OCI-LY1 (cell line): ENCODE results near the gene FLYWCH1.

Source experiments
- H2AFZ ChIP-seq: fragments of 200-600 bp; sonication (generic), shearing (Covaris generic); 2 replicates; pipeline ENCODE4 v1.6.0; 2014; ENCODE audit warnings: antibody characterized with exemption, mild to moderate bottlenecking, low read length
- H3F3A ChIP-seq: fragments of 200-600 bp; sonication (generic), shearing (Covaris generic); 2 replicates; pipeline ENCODE4 v1.6.0; 2014; ENCODE audit warnings: mild to moderate bottlenecking, antibody characterized with exemption, low read length, moderate library complexity; ENCODE audit not compliant: insufficient read depth
- H3K27ac ChIP-seq: fragments of 200-600 bp; sonication (generic); 2 replicates; pipeline ENCODE4 v1.5.1; 2014; ENCODE audit warnings: low read length, mixed run types, mild to moderate bottlenecking, low read depth; ENCODE audit not compliant: poor library complexity, severe bottlenecking
- H3K27me3 ChIP-seq: fragments of 200-600 bp; sonication (generic); 2 replicates; pipeline ENCODE4 v1.6.0; 2014; ENCODE audit warnings: antibody characterized with exemption, mild to moderate bottlenecking, low read length, moderate library complexity; ENCODE audit not compliant: insufficient read depth
- H3K36me3 ChIP-seq: fragments of 200-600 bp; sonication (generic); 2 replicates; pipeline ENCODE4 v1.6.1; 2014; ENCODE audit warnings: mild to moderate bottlenecking, antibody characterized with exemption, low read length, moderate library complexity, mixed read lengths; ENCODE audit not compliant: insufficient read depth
- H3K4me1 ChIP-seq: fragments of 200-600 bp; sonication (generic); 2 replicates; pipeline ENCODE4 v1.5.1; 2014; ENCODE audit warnings: mild to moderate bottlenecking, low read length, moderate library complexity; ENCODE audit not compliant: insufficient read depth, severe bottlenecking
- H3K4me2 ChIP-seq: fragments of 200-600 bp; sonication (generic), shearing (Covaris generic); 2 replicates; pipeline ENCODE4 v1.6.1; 2014; ENCODE audit warnings: low read length
- H3K4me3 ChIP-seq: fragments of 200-600 bp; sonication (generic); 2 replicates; pipeline ENCODE4 v1.5.1; 2014; ENCODE audit warnings: low read length, low read depth, mild to moderate bottlenecking, mixed read lengths; ENCODE audit not compliant: poor library complexity, severe bottlenecking
- H3K79me2 ChIP-seq: fragments of 200-600 bp; shearing (Covaris generic); 2 replicates; pipeline ENCODE4 v1.6.1; 2016; ENCODE audit warnings: mixed run types, low read length, mixed read lengths; ENCODE audit not compliant: insufficient read depth
- H3K9ac ChIP-seq: fragments of 200-600 bp; sonication (generic), shearing (Covaris generic); 2 replicates; pipeline ENCODE4 v1.6.1; 2014; ENCODE audit warnings: mild to moderate bottlenecking, low read length, mixed read lengths
- H3K9me2 ChIP-seq: fragments of 200-600 bp; sonication (generic), shearing (Covaris generic); 2 replicates; pipeline ENCODE4 v1.6.1; 2014; ENCODE audit warnings: low read depth, mild to moderate bottlenecking, low read length, mixed read lengths
- H3K9me3 ChIP-seq: fragments of 200-600 bp; shearing (Covaris generic); 2 replicates; pipeline ENCODE4 v1.6.1; 2014; ENCODE audit warnings: low read length, mixed read lengths
- H4K20me1 ChIP-seq: fragments of 200-600 bp; sonication (generic), shearing (Covaris generic); 2 replicates; pipeline ENCODE4 v1.6.0; 2016; ENCODE audit warnings: mild to moderate bottlenecking, low read length; ENCODE audit not compliant: insufficient read depth
- CTCF ChIP-seq: fragments of 200-600 bp; sonication (generic), shearing (Covaris generic); IDR thresholded peaks from 2 replicates; pipeline ENCODE4 v1.5.1; 2017; ENCODE audit warnings: mild to moderate bottlenecking, antibody characterized with exemption, low read length, moderate library complexity, mixed read lengths
- EZH2 ChIP-seq: fragments of 200-600 bp; sonication (generic), shearing (Covaris generic); IDR thresholded peaks from 2 replicates; pipeline ENCODE4 v1.8.0; 2017; ENCODE audit warnings: borderline replicate concordance, mixed run types, mild to moderate bottlenecking, antibody characterized with exemption, low read length, moderate library complexity, mixed read lengths

The FLYWCH1 gene

GRCh38 chr16:2896480-2897010 lies 15.2 kb upstream of the FLYWCH1 start:
- Histone ChIP-seq H3K9me2 (no peaks in the 10 kb centered on the region), H4K20me1 (no peaks in the 10 kb centered on the region), H3F3A (no peaks in the 10 kb centered on the region), H3K4me2 (no peak overlapping the region), H2AFZ (no peak overlapping the region), H3K27me3 (no peaks in the 10 kb centered on the region), H3K9me3 (no peaks in the 10 kb centered on the region), H3K4me3 (no peak overlapping the region), H3K4me1 (no peaks in the 10 kb centered on the region), H3K9ac (no peak overlapping the region), H3K27ac (no peak overlapping the region), H3K36me3 (no peaks in the 10 kb centered on the region), H3K79me2 (no peaks in the 10 kb centered on the region)
- TF ChIP-seq CTCF (no peak), EZH2 (no peak)

DNA sequence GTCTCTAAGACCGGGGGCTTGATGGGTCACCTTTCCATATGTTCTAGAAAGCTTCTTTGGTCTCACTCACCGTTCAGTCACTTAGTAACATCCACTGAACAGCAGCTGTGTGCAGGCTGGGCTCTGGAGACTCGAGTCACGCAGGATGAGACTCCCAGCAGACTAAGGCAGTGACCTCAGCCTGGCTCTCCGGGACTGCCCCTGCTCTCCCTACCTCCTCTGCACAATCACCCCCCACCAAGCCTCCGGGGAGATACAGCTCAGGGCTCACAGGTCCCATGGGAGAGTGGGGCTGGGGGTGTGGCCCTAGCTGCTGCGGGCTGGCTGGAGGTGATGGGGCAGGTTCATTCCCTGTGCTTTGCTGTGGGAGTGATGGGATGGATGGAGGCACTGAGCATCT lies 14.6 kb upstream of the FLYWCH1 start:
- Histone ChIP-seq H2AFZ (no peak overlapping the region), H3K9me3 (no peaks in the 10 kb centered on the region), H3K36me3 (no peaks in the 10 kb centered on the region), H3K4me1 (no peaks in the 10 kb centered on the region), H4K20me1 (no peaks in the 10 kb centered on the region), H3K27me3 (no peaks in the 10 kb centered on the region), H3K9ac (no peak overlapping the region), H3K4me2 (no peak overlapping the region), H3F3A (no peaks in the 10 kb centered on the region), H3K9me2 (no peaks in the 10 kb centered on the region), H3K4me3 (no peak overlapping the region), H3K79me2 (no peaks in the 10 kb centered on the region), H3K27ac (no peak overlapping the region)
- no peak for TF ChIP-seq EZH2
- TF ChIP-seq CTCF = no peak

DNA sequence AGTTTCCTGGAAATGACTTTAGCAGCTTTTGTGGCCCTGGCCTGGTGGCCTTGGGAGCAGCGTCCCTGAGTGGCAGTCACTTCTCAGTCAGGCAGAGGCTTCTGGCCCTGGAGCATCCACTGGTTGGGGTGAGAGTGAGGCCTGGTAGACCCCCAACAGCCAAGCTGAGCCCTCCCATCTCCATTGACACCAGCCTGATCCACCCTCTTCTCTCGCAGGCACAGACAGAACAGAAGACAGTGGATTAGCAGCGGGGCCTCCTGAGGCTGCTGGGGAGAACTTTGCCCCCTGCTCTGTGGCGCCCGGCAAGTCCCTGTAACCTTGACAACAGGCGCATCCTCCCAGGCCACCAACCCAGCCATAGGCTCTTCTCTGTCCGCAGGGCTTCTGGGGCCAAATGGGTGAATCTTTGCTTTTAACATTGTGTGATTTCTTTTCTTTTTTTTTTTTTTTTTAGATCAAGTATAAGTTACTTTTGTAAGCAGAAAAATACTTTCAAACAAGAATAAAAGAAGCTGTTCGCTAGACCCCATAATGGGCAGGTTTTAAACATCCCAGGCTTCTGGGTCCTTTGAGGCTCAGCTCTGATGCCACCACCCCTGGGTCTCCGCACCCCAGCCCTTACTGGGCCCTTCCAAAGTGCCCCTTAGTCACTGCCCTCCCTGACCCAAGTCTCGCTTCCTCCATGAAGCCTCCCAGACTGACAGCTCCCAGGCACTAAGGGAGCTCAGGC lies 12.7 kb upstream of the FLYWCH1 start:
- Histone ChIP-seq H3K36me3 (no peaks in the 10 kb centered on the region), H3K4me1 (peaks cover 4% of the 10 kb centered on the region), H2AFZ (no peak overlapping the region), H3K4me2 (no peak overlapping the region), H3K9me2 (no peaks in the 10 kb centered on the region), H3K9ac (no peak overlapping the region), H3K4me3 (no peak overlapping the region), H3F3A (no peaks in the 10 kb centered on the region), H3K9me3 (no peaks in the 10 kb centered on the region), H3K79me2 (no peaks in the 10 kb centered on the region), H4K20me1 (no peaks in the 10 kb centered on the region), H3K27me3 (no peaks in the 10 kb centered on the region), H3K27ac (no peak overlapping the region)
- TF ChIP-seq CTCF (no peak), EZH2 (no peak)
